Lung (tissue), 12 donors: ENCODE measurements around the gene UGT1A5. TPM values are rescaled to one million over a fixed set of nuclear protein-coding genes. Genes with fewer than 3 reads are reported as not detected.

Experiments used
- ATAC-seq: fragments of 200-7000 bp; cut with Tn5 transposase; one replicate; pipeline ENCODE4 v1.9.1; 2020; ENCODE audit warnings: moderate number of reproducible peaks; ENCODE audit not compliant: insufficient read depth, low FRiP score
- DNase-seq, 3 donors: peaks; one replicate each; pipeline ENCODE4 v3.0.0-alpha.2; 2013 to 2017
- H3K27ac ChIP-seq, 2 donors: one replicate each; pipeline ENCODE4 v1.5.1; 2013; ENCODE audit warnings: mild to moderate bottlenecking in 2 of 2, moderate library complexity in 2 of 2, control low read depth in 1 of 2, inconsistent platforms in 1 of 2, low read depth in 1 of 2, low read length in 1 of 2
- H3K27me3 ChIP-seq, 3 donors: one replicate each; pipeline ENCODE4 v1.5.1; 2013; ENCODE audit warnings: low read length in 2 of 3; ENCODE audit not compliant: control insufficient read depth in 3 of 3, insufficient read depth in 3 of 3
- H3K36me3 ChIP-seq, 4 donors: one replicate each; pipeline ENCODE4 v1.5.1; 2013; ENCODE audit warnings: low read length in 4 of 4, mild to moderate bottlenecking in 1 of 4, moderate library complexity in 1 of 4; ENCODE audit not compliant: control insufficient read depth in 4 of 4, insufficient read depth in 4 of 4
- H3K4me1 ChIP-seq, 5 donors: one replicate each; pipeline ENCODE4 v1.5.1; 2013; ENCODE audit warnings: low read length in 5 of 5, mild to moderate bottlenecking in 2 of 5, moderate library complexity in 1 of 5; ENCODE audit not compliant: control insufficient read depth in 5 of 5, insufficient read depth in 5 of 5
- H3K4me3 ChIP-seq: one replicate; pipeline ENCODE4 v1.5.1; 2013; ENCODE audit warnings: mild to moderate bottlenecking, control low read depth, moderate library complexity
- H3K9ac ChIP-seq, 2 donors: one replicate each; pipeline ENCODE4 v1.5.1; 2013; ENCODE audit warnings: low read length in 2 of 2, control low read depth in 1 of 2; ENCODE audit not compliant: insufficient read depth in 1 of 2
- H3K9me3 ChIP-seq, 4 donors: one replicate each; pipeline ENCODE4 v1.5.1; 2013; ENCODE audit warnings: low read length in 3 of 4, mild to moderate bottlenecking in 1 of 4, moderate library complexity in 1 of 4; ENCODE audit not compliant: control insufficient read depth in 4 of 4, insufficient read depth in 3 of 4
- CTCF ChIP-seq: IDR thresholded peaks from 2 replicates; pipeline ENCODE4 v1.5.1; 2012; ENCODE audit warnings: mild to moderate bottlenecking; ENCODE audit errors: control extremely low read depth, extremely low read depth
- WGBS, 2 donors: extraction: QIAGEN DNeasy Blood & Tissue Kit; methylation state at CpG; one replicate each; pipeline ENCODE4 v1.1.7; 2013; 5-methylcytosine and 5-hydroxymethylcytosine counted together
- polyA plus RNA-seq, 2 donors: library from polyadenylated mRNA; stranded (reverse); fragments of 200-250 nt; gene quantifications; one replicate each; pipeline ENCODE4 v1.2.1, GENCODE V29; 2013
- total RNA-seq, 2 donors: library from RNA; depleted of rRNA in 1 of 2; stranded (reverse); fragments of >200 nt in 1 of 2; gene quantifications; one replicate each; pipeline ENCODE4 v1.2.1, GENCODE V29; 2014 to 2021
- donor health status: control.
- donor health status: control.
- donor health status: Bipolar disorder and iron deficiency.
- donor health status: healthy.
- donor health status: DM: yes; HTN: yes; CAD: no.

Gene UGT1A5
- total and polyA plus RNA-seq, 4 donors = 0.34 TPM; not detected in 3

DNA sequence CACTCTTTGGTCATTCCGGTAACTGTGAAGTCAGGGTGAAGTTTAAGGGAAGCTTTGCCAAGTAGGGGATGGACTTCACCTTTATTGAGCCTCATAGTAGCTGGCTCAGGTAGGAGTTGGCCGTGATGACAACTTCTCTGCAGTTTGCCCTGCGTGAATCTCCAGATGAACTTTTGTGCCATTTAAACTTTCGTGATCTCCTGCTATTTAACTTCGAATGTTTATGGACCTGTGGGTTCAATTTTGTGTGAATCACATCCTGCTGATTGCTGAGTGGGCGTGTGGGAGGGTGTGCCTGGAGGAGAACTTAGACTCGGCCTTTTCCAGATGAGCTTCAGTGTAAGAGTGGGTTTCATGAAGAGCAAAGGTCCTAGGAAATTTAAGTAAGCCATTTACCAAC lies 51.6 kb downstream of the UGT1A5 start:
- H3K9ac ChIP-seq = no peak overlapping the region

DNA sequence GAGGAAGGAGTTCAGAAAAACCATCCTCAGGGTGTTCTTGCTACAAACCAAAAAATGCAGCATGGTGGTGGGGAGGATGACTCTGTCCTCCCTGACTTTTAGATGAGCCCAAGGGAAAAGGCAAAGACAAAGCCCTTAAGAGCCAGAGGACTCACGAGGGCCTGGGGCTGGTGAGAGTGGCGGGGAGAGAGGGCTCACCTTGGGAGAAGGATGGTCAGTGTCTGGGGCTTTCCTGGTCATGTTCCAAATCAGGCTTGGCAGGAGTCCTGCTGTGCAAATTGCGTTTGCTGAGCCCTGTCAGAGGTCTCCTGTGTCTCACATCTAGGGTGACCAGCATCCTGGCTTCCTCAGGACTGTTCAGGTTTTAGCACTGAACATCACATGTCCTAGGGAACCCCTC lies 52.1 kb downstream of the UGT1A5 start:
- WGBS, 2 donors = 47 to 86% methylated on average over 3 of the region's 3 CpGs
- H3K9ac ChIP-seq = no peak overlapping the region
- H3K27ac ChIP-seq = no peak overlapping the region
- no peaks in the 10 kb centered on the region for H3K36me3 ChIP-seq
- DNase-seq (no peak), ATAC-seq (no peak)
- H3K4me3 ChIP-seq = no peak overlapping the region
- no peaks in the 10 kb centered on the region for H3K27me3 ChIP-seq
- H3K9me3 ChIP-seq = no peaks in the 10 kb centered on the region
- H3K4me1 ChIP-seq = no peaks in the 10 kb centered on the region
- no peak for TF ChIP-seq CTCF

More for the DNA sequence above, 51.6 kb downstream of the UGT1A5 start:
- Histone ChIP-seq H3K27ac (no peak overlapping the region), H3K9me3 (no peaks in the 10 kb centered on the region), H3K4me3 (no peak overlapping the region), H3K4me1 (no peaks in the 10 kb centered on the region), H3K27me3 (no peaks in the 10 kb centered on the region), H3K36me3 (no peaks in the 10 kb centered on the region)
- TF ChIP-seq CTCF = no peak
- 80 to 82% methylated on average over 7 of the region's 7 CpGs for WGBS, 2 donors
- ATAC-seq (no peak), DNase-seq (no peak)

DNA sequence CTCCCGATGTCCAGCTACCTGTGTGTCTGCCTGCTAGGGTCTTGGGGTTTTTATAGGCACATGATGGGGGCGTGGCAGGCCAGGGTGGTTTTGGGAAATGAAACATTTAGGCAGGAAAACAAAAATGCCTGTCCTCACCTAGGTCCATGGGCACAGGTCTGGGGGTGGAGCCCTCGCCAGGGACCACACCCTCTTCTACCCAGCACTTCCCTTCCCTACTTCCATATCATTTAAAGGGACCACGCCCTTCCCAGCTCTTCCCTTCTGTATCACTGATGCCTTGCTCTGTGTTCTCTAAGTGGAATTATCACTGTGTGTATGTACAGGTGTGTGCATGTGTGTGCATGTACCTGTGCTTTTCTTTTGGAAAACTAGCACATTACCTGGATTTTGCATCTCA lies 53.7 kb downstream of the UGT1A5 start:
- WGBS, 2 donors = 73 to 88% methylated on average over 4 of the region's 4 CpGs
- H3K4me3 ChIP-seq = no peak overlapping the region
- DNase-seq = no peak
- H3K27me3 ChIP-seq = no peaks in the 10 kb centered on the region
- H3K36me3 ChIP-seq = no peaks in the 10 kb centered on the region
- no peak overlapping the region for H3K27ac ChIP-seq
- TF ChIP-seq CTCF = no peak
- no peaks in the 10 kb centered on the region for H3K4me1 ChIP-seq
- no peak overlapping the region for H3K9ac ChIP-seq
- ATAC-seq = no peak
- H3K9me3 ChIP-seq = no peaks in the 10 kb centered on the region

GRCh38 chr2:233768076-233768475 lies 55.4 kb downstream of the UGT1A5 start:
- TF ChIP-seq CTCF = no peak
- Histone ChIP-seq H3K9ac (no peak overlapping the region), H3K27me3 (no peaks in the 10 kb centered on the region), H3K36me3 (no peaks in the 10 kb centered on the region), H3K4me3 (no peak overlapping the region), H3K4me1 (no peaks in the 10 kb centered on the region), H3K27ac (no peak overlapping the region), H3K9me3 (no peaks in the 10 kb centered on the region)
- ATAC-seq = no peak
- WGBS, 2 donors = 76 to 80% methylated on average over 4 of the region's 4 CpGs
- no peak for DNase-seq
